GM23338 (cell line): ENCODE measurements around the gene IL36A. TPM values are rescaled to one million over a fixed set of nuclear protein-coding genes. Genes with fewer than 3 reads are reported as not detected.

Experiments
- ATAC-seq: fragments of 200-7000 bp; cut with Tn5 transposase; 3 replicates; pipeline ENCODE4 v1.9.1; 2020
- DNase-seq: peaks from one replicate; pipeline ENCODE4 v3.0.0-alpha.2; 2015; ENCODE audit warnings: low spot score
- H2AFZ ChIP-seq: fragments of 200-600 bp; sonication (generic); 2 replicates; pipeline ENCODE4 v1.8.0; 2016; ENCODE audit warnings: antibody characterized with exemption, mild to moderate bottlenecking, moderate library complexity
- H3F3A ChIP-seq: fragments of 200-600 bp; sonication (generic); replicated peaks from 2 replicates; pipeline ENCODE4 v1.8.0; 2017; ENCODE audit warnings: antibody characterized with exemption, mixed run types, low read depth
- H3K27ac ChIP-seq: fragments of 200-600 bp; sonication (generic); 2 replicates; pipeline ENCODE4 v1.6.1; 2016; ENCODE audit warnings: low read depth
- H3K27me3 ChIP-seq: fragments of 200-600 bp; sonication (generic); 2 replicates; pipeline ENCODE4 v1.8.0; 2016; ENCODE audit warnings: mild to moderate bottlenecking, mixed run types, moderate library complexity; ENCODE audit not compliant: insufficient read depth
- H3K36me3 ChIP-seq: fragments of 200-600 bp; sonication (generic); 2 replicates; pipeline ENCODE4 v1.8.0; 2016; ENCODE audit warnings: mild to moderate bottlenecking; ENCODE audit not compliant: insufficient read depth
- H3K4me1 ChIP-seq: fragments of 200-600 bp; sonication (generic); 2 replicates; pipeline ENCODE4 v1.8.0; 2016; ENCODE audit warnings: mild to moderate bottlenecking, moderate library complexity; ENCODE audit not compliant: insufficient read depth
- H3K4me2 ChIP-seq: fragments of 200-600 bp; sonication (generic); 2 replicates; pipeline ENCODE4 v1.7.1; 2017; ENCODE audit warnings: mixed run types
- H3K4me3 ChIP-seq: fragments of 200-600 bp; sonication (generic); 2 replicates; pipeline ENCODE4 v1.6.1; 2016; ENCODE audit warnings: mixed run types
- H3K79me2 ChIP-seq: fragments of 200-600 bp; sonication (generic); replicated peaks from 2 replicates; pipeline ENCODE4 v1.8.0; 2017; ENCODE audit warnings: mild to moderate bottlenecking; ENCODE audit not compliant: insufficient read depth
- H3K9me2 ChIP-seq: fragments of 200-600 bp; sonication (generic); 2 replicates; pipeline ENCODE4 v1.8.0; 2017; ENCODE audit not compliant: insufficient read depth
- H4K20me1 ChIP-seq: fragments of 200-600 bp; sonication (generic); replicated peaks from 2 replicates; pipeline ENCODE4 v1.8.0; 2017; ENCODE audit warnings: mild to moderate bottlenecking; ENCODE audit not compliant: insufficient read depth
- H3K27ac Mint-ChIP-seq: 2 replicates; pipeline ENCODE4 v1.8.0; 2020; ENCODE audit warnings: inconsistent platforms, mild to moderate bottlenecking, moderate library complexity, mixed read lengths
- H3K27me3 Mint-ChIP-seq: 3 replicates; pipeline ENCODE4 v1.8.0; 2022; ENCODE audit warnings: low read depth, mild to moderate bottlenecking, moderate library complexity, mixed read lengths, inconsistent platforms; ENCODE audit not compliant: insufficient read depth, poor library complexity
- H3K36me3 Mint-ChIP-seq: 3 replicates; pipeline ENCODE4 v1.8.0; 2021; ENCODE audit warnings: low read depth, mild to moderate bottlenecking, inconsistent platforms, moderate library complexity, mixed read lengths
- H3K4me1 Mint-ChIP-seq: 3 replicates; pipeline ENCODE4 v1.8.0; 2020; ENCODE audit warnings: mild to moderate bottlenecking, inconsistent platforms, mixed read lengths
- H3K4me3 Mint-ChIP-seq: 3 replicates; pipeline ENCODE4 v1.8.0; 2021; ENCODE audit warnings: moderate library complexity, mild to moderate bottlenecking, inconsistent platforms, mixed read lengths
- H3K9me3 Mint-ChIP-seq: 3 replicates; pipeline ENCODE4 v1.8.0; 2020; ENCODE audit warnings: moderate library complexity, mild to moderate bottlenecking, inconsistent platforms, mixed read lengths
- CREB1 ChIP-seq: fragments of 250-450 bp; sonication (Bioruptor Pico); IDR thresholded peaks from 2 replicates; pipeline ENCODE4 v1.5.0; 2020; ENCODE audit warnings: low read depth, mild to moderate bottlenecking, moderate library complexity
- ETS1 ChIP-seq: IDR thresholded peaks from 2 replicates; pipeline ENCODE4 v1.6.1; 2016; ENCODE audit warnings: antibody characterized with exemption
- EZH2 ChIP-seq: fragments of 200-600 bp; sonication (generic); IDR thresholded peaks from one replicate; pipeline ENCODE4 v1.8.0; 2017; ENCODE audit warnings: antibody characterized with exemption, mild to moderate bottlenecking, low read depth; ENCODE audit not compliant: unreplicated experiment
- JUNB ChIP-seq: IDR thresholded peaks from one replicate; pipeline ENCODE4 v1.6.1; 2016; ENCODE audit warnings: antibody characterized with exemption; ENCODE audit not compliant: unreplicated experiment
- REST ChIP-seq: IDR thresholded peaks from one replicate; pipeline ENCODE4 v1.6.1; 2018; ENCODE audit warnings: antibody characterized with exemption; ENCODE audit not compliant: unreplicated experiment
- STAT1 ChIP-seq: IDR thresholded peaks from one replicate; pipeline ENCODE4 v1.6.1; 2016; ENCODE audit warnings: antibody characterized with exemption; ENCODE audit not compliant: unreplicated experiment
- ZNF114 ChIP-seq: fragments of 250-450 bp; sonication (Bioruptor Pico); IDR thresholded peaks from 2 replicates; pipeline ENCODE4 v1.5.0; 2020; ENCODE audit warnings: mild to moderate bottlenecking, moderate library complexity
- ZNF462 ChIP-seq: fragments of 250-450 bp; sonication (Bioruptor Pico); IDR thresholded peaks from 2 replicates; pipeline ENCODE4 v1.5.0; 2020; ENCODE audit warnings: mild to moderate bottlenecking, moderate library complexity
- polyA plus RNA-seq: library from polyadenylated mRNA; unstranded; fragments of >200 nt; fragmentation: Nextera tagmentation; extraction: Ambion mirVana; gene quantifications from 2 replicates; pipeline ENCODE4 v1.2.1, GENCODE V29; 2016
- total RNA-seq: library from RNA; depleted of rRNA; stranded (reverse); fragments of >200 nt; shearing (Covaris generic); gene quantifications from 2 replicates; pipeline ENCODE4 v1.2.3, GENCODE V29; 2014

IL36A gene
- total and polyA plus RNA-seq, 2 experiments from 2014 or later: not detected

- Mint-ChIP-seq H3K27me3 (peaks cover 4% of the 10 kb centered on the region), H3K27ac (no peak overlapping the region), H3K36me3 (peaks cover 3% of the 10 kb centered on the region; the same call in 1 of the 3 replicates), H3K4me3 (no peak overlapping the region), H3K4me1 (no peaks in the 10 kb centered on the region), H3K9me3 (peaks cover 8% of the 10 kb centered on the region; the same call in 2 of the 3 replicates)
- no peak for TF ChIP-seq STAT1
- no peak for TF ChIP-seq ETS1
- TF ChIP-seq ZNF462 (CRISPR knock-in tag): no peak
- no peak for TF ChIP-seq ZNF114
- no peak for TF ChIP-seq EZH2
- TF ChIP-seq CREB1 (CRISPR knock-in tag): no peak
- TF ChIP-seq REST: no peak
- no peak for TF ChIP-seq JUNB
- ATAC-seq: no peak
- H3K4me2 ChIP-seq: no peak overlapping the region
- DNase-seq: no peak
- no peaks in the 10 kb centered on the region for H3K79me2 ChIP-seq
- H3F3A ChIP-seq: no peaks in the 10 kb centered on the region
- no peaks in the 10 kb centered on the region for H3K36me3 ChIP-seq
- H3K4me1 ChIP-seq: no peaks in the 10 kb centered on the region
- H3K4me3 ChIP-seq: no peak overlapping the region
- no peaks in the 10 kb centered on the region for H3K27me3 ChIP-seq
- H2AFZ ChIP-seq: no peak overlapping the region
- H3K27ac ChIP-seq: no peak overlapping the region
- no peaks in the 10 kb centered on the region for H4K20me1 ChIP-seq
- H3K9me2 ChIP-seq: 0 out of 2 replicates have a peak, but pooled peaks cover 4% of the 10 kb centered on the region
These were observed 8.0 kb downstream of the IL36A start for GRCh38 chr2:113013336-113013661.
